Peyer's patch (tissue), 4 donors: ENCODE measurements around the gene C8A. TPM values are rescaled to one million over a fixed set of nuclear protein-coding genes. Genes with fewer than 3 reads are reported as not detected.

Experiments
- DNase-seq, 3 donors: peaks; one replicate each; pipeline ENCODE4 v3.0.0-alpha.2; 2017 to 2019
- H3K27ac ChIP-seq, 4 donors: fragments of 200-600 bp; sonication (generic); one replicate each; pipeline ENCODE4 v1.5.1; 2016 to 2019
- H3K27me3 ChIP-seq, 2 donors: fragments of 200-600 bp; sonication (generic); one replicate each; pipeline ENCODE4 v1.5.1; 2019
- H3K36me3 ChIP-seq, 3 donors: fragments of 200-600 bp; sonication (generic); one replicate each; pipeline ENCODE4 v1.5.1; 2016 to 2019
- H3K4me1 ChIP-seq, 4 donors: fragments of 200-600 bp; sonication (generic); one replicate each; pipeline ENCODE4 v1.5.1; 2016 to 2019
- H3K4me3 ChIP-seq, 4 donors: fragments of 200-600 bp; sonication (generic); 1 replicate in 3 of 4; 2 replicates in 1 of 4; pipeline ENCODE4 v1.5.1; 2016 to 2019; ENCODE audit warnings: mild to moderate bottlenecking in 1 of 4
- H3K9me3 ChIP-seq, 4 donors: fragments of 200-600 bp; sonication (generic); one replicate each; pipeline ENCODE4 v1.5.1; 2016 to 2019; ENCODE audit warnings: mild to moderate bottlenecking in 1 of 4
- CTCF ChIP-seq, 6 experiments: fragments of 450-650 bp in 4 of 6; fragments of 200-600 bp in 2 of 6; sonication (generic) in 1 of 6; IDR thresholded peaks; one replicate each; pipeline ENCODE4 v1.5.1; 2017 to 2019; ENCODE audit warnings: antibody characterized with exemption in 6 of 6, mild to moderate bottlenecking in 3 of 6, moderate library complexity in 1 of 6
- POLR2A ChIP-seq, 2 donors: fragments of 450-650 bp; IDR thresholded peaks; one replicate each; pipeline ENCODE4 v1.5.1; 2017; ENCODE audit warnings: antibody characterized with exemption in 2 of 2, mild to moderate bottlenecking in 2 of 2, moderate library complexity in 2 of 2
- total RNA-seq, 4 donors: library from RNA; depleted of rRNA; stranded (reverse); fragments of >200 nt; gene quantifications; one replicate each; pipeline ENCODE4 v1.1.0, GENCODE V29; 2016

Gene C8A
- total RNA-seq, 4 donors from 2014 or later = not detected

GRCh38 chr1:56856186-56856585, 1.6 kb downstream of the C8A start:
- Histone ChIP-seq H3K27ac (no peak overlapping the region), H3K4me1 (no peaks in the 10 kb centered on the region), H3K27me3 (no peaks in the 10 kb centered on the region), H3K9me3 (no peaks in the 10 kb centered on the region), H3K36me3 (no peaks in the 10 kb centered on the region), H3K4me3 (no peak overlapping the region)
- no peak for TF ChIP-seq CTCF (IDR thresholded peaks at IDR 0.05)
- DNase-seq = no peak

GRCh38 chr1:56859287-56859686, 4.7 kb downstream of the C8A start:
- Histone ChIP-seq H3K27ac (no peak overlapping the region), H3K27me3 (no peaks in the 10 kb centered on the region), H3K36me3 (no peaks in the 10 kb centered on the region), H3K4me3 (no peak overlapping the region), H3K4me1 (no peaks in the 10 kb centered on the region), H3K9me3 (no peaks in the 10 kb centered on the region)
- no peak for TF ChIP-seq POLR2A (IDR thresholded peaks at IDR 0.05)
- no peak for TF ChIP-seq CTCF (IDR thresholded peaks at IDR 0.05)
- DNase-seq = no peak

GRCh38 chr1:56863265-56863992, 8.8 kb downstream of the C8A start:
- H3K9me3 ChIP-seq = no peaks in the 10 kb centered on the region
- TF ChIP-seq CTCF (IDR thresholded peaks at IDR 0.05) = no peak
- no peak for TF ChIP-seq POLR2A (IDR thresholded peaks at IDR 0.05)
- H3K4me3 ChIP-seq = no peak overlapping the region
- no peaks in the 10 kb centered on the region for H3K4me1 ChIP-seq
- no peak for DNase-seq
- H3K27ac ChIP-seq = no peak overlapping the region
- no peaks in the 10 kb centered on the region for H3K36me3 ChIP-seq
- no peaks in the 10 kb centered on the region for H3K27me3 ChIP-seq

- H3K36me3 ChIP-seq = no peaks in the 10 kb centered on the region
- H3K4me1 ChIP-seq = no peaks in the 10 kb centered on the region
- H3K9me3 ChIP-seq = no peaks in the 10 kb centered on the region
- no peak overlapping the region for H3K27ac ChIP-seq
- no peak overlapping the region for H3K4me3 ChIP-seq
- no peak for TF ChIP-seq CTCF (IDR thresholded peaks at IDR 0.05)
- DNase-seq = no peak
- H3K27me3 ChIP-seq = no peaks in the 10 kb centered on the region
These were observed 9.8 kb downstream of the C8A start for GRCh38 chr1:56864430-56864829.

GRCh38 chr1:56866656-56867055, 12.1 kb downstream of the C8A start:
- H3K4me1 ChIP-seq = no peaks in the 10 kb centered on the region
- TF ChIP-seq POLR2A (IDR thresholded peaks at IDR 0.05) (no peak), CTCF (IDR thresholded peaks at IDR 0.05) (no peak)

GRCh38 chr1:56867491-56867890, 12.9 kb downstream of the C8A start:
- no peak overlapping the region for H3K27ac ChIP-seq
- H3K9me3 ChIP-seq = no peaks in the 10 kb centered on the region
- no peak overlapping the region for H3K4me3 ChIP-seq
- no peaks in the 10 kb centered on the region for H3K27me3 ChIP-seq
- DNase-seq = no peak
- H3K36me3 ChIP-seq = no peaks in the 10 kb centered on the region
- no peaks in the 10 kb centered on the region for H3K4me1 ChIP-seq
- TF ChIP-seq CTCF (IDR thresholded peaks at IDR 0.05) (no peak), POLR2A (IDR thresholded peaks at IDR 0.05) (no peak)

More at GRCh38 chr1:56866656-56867055, 12.1 kb downstream of the C8A start:
- no peaks in the 10 kb centered on the region for H3K36me3 ChIP-seq
- no peak overlapping the region for H3K4me3 ChIP-seq
- no peaks in the 10 kb centered on the region for H3K27me3 ChIP-seq
- H3K27ac ChIP-seq = no peak overlapping the region
- no peak for DNase-seq
- no peaks in the 10 kb centered on the region for H3K9me3 ChIP-seq
